ENCODE results near the gene GLT8D2. TPM values are rescaled to one million over a fixed set of nuclear protein-coding genes. Genes with fewer than 3 reads are reported as not detected.
A peak's percentile ranks its signal among the peaks of the same experiment; 100 is the strongest.

GLT8D2 gene
- total and polyA plus RNA-seq, 2 of the 13 experiments (the other 11 are each of a cell fraction or from before 2014, with no cell fraction given) = not detected

DNA sequence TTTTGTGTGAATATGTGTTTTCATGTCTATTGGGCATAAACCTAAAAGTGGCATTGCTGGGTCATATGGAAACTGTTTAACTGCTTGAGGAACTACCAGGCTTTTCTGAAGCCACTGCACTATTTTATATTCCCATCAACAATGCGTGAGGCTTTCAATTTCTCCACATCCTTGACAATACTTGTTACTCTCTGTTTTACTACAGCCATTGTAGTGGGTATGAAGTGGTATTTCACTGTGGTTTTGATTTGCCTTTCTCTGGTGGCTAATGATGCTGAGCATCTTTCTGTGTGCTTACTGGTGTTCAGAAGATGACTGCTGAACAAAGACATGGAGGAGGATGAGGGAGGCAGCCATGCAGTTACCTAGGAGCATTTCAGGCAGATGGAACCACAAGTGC is 97.5 kb downstream of the GLT8D2 start:
- intact Hi-C loops (cut with micrococcal nuclease; ENCODE audit: unreplicated experiment) (no loop called here), in situ Hi-C loops (cut with HindIII; ENCODE audit: extremely low pct_ligation_motif_present, low pct_unique_long_range_greater_than_20kb) (no loop called here)
- H3K27ac ChIP-seq (ENCODE audit: extremely low read length, insufficient read depth, low read length) = no peak overlapping the region
- peaks cover 29% of the 10 kb centered on the region for H3K4me1 ChIP-seq (ENCODE audit: insufficient read depth, low read length)
- H3K9ac ChIP-seq (ENCODE audit: insufficient read depth, low read depth, low read length) = no peak overlapping the region
- no peak for DNase-seq (ENCODE audit: low spot score)
- peaks cover 23% of the 10 kb centered on the region for H3K79me2 ChIP-seq (ENCODE audit: insufficient read depth, low read length)
- no TSS peak for BruUV-seq (replicated peaks)
- no peak overlapping the region for H3K4me3 ChIP-seq (replicated peaks in 1 of 3; ENCODE audit: insufficient read depth in 1 of 3, low read depth in 2 of 3, low read length in 3 of 3)
- H3K4me2 ChIP-seq (ENCODE audit: low read depth, low read length) = no peak overlapping the region
- ChIA-PET POLR2A (interaction anchor here (6.2 kb wide), 1 partner anchor 14 kb away, joined by 118 read pairs; the partner anchor contains the start of gene TDG), CTCF (ENCODE audit: low intra/inter-chr PET ratio, low total read pairs) (no interaction called here)
- H4K20me1 ChIP-seq (ENCODE audit: insufficient read depth, low read length) = no peaks in the 10 kb centered on the region
- no peak for FAIRE-seq
- no peak for ATAC-seq
- peaks cover 6 to 45% of the 10 kb centered on the region in 2 experiments for H3K36me3 ChIP-seq (replicated peaks in 1 of 2; ENCODE audit: control insufficient read depth in 1 of 2, insufficient read depth in 2 of 2, low read length in 2 of 2)
- H3K9me3 ChIP-seq (ENCODE audit: low read length) = no peaks in the 10 kb centered on the region
- WGBS (ENCODE audit: low lambda C conversion rate) = 100% methylated on average over 1 of the region's 1 CpG
- no peak overlapping the region for H2AFZ ChIP-seq (ENCODE audit: low read length)
- no peak for TF ChIP-seq ZKSCAN5 (CRISPR knock-in tag; IDR thresholded peaks at IDR 0.05)
- TF ChIP-seq EP300 (IDR thresholded peaks at IDR 0.05; ENCODE audit: low read depth in 2 of 2, low read length in 2 of 2) = no peak
- no peak for TF ChIP-seq EP300 (CRISPR knock-in tag; IDR thresholded peaks at IDR 0.05; ENCODE audit: borderline replicate concordance)
- no peak for TF ChIP-seq ZNF766 (CRISPR knock-in tag; IDR thresholded peaks at IDR 0.05; ENCODE audit: borderline replicate concordance)
- no peak for TF ChIP-seq KLF9 (CRISPR knock-in tag; IDR thresholded peaks at IDR 0.05; ENCODE audit: low read depth)
- H3K27me3 ChIP-seq (ENCODE audit: control insufficient read depth in 1 of 2, insufficient read depth in 2 of 2, low read length in 2 of 2) = no peaks in the 10 kb centered on the region; a peak in 1 of 5 replicates

GRCh38 chr12:103948746-103949406 is 101.1 kb downstream of the GLT8D2 start:
- no peaks in the 10 kb centered on the region for H3K79me2 ChIP-seq (ENCODE audit: insufficient read depth, low read length)
- CTCF ChIA-PET (ENCODE audit: low intra/inter-chr PET ratio, low total read pairs) = no interaction called here
- intact Hi-C loops (cut with micrococcal nuclease; ENCODE audit: unreplicated experiment) (no loop called here), in situ Hi-C loops (cut with HindIII; ENCODE audit: extremely low pct_ligation_motif_present, low pct_unique_long_range_greater_than_20kb) (no loop called here)
- no peaks in the 10 kb centered on the region; the same call in 1 of the 2 replicates for H4K20me1 ChIP-seq (ENCODE audit: insufficient read depth, low read length)
- no peak overlapping the region for H3K27ac ChIP-seq (ENCODE audit: extremely low read length, insufficient read depth, low read length)
- no peak overlapping the region for H3K4me2 ChIP-seq (ENCODE audit: low read depth, low read length)
- ATAC-seq (no peak), DNase-seq (ENCODE audit: low spot score) (no peak), FAIRE-seq (no peak)
- H3K9me3 ChIP-seq (ENCODE audit: low read length) = no peaks in the 10 kb centered on the region
- H3K4me1 ChIP-seq (ENCODE audit: insufficient read depth, low read length) = peaks cover 8% of the 10 kb centered on the region; the same call in 1 of the 2 replicates
- POLR2A ChIA-PET = interaction anchor here (1.6 to 1.7 kb wide), 2 partner anchors 17 to 19 kb away, joined by 6 to 7 read pairs; partner anchors contain the start of genes HSP90B1 and TDG
- WGBS (ENCODE audit: low lambda C conversion rate) = 87% methylated on average over 10 of the region's 13 CpGs
- H3K27me3 ChIP-seq (ENCODE audit: control insufficient read depth in 1 of 2, insufficient read depth in 2 of 2, low read length in 2 of 2) = no peaks in the 10 kb centered on the region
- no TSS peak for BruUV-seq (replicated peaks)
- TF ChIP-seq SAFB2 (CRISPR knock-in tag; IDR thresholded peaks at IDR 0.05; ENCODE audit: borderline replicate concordance, low read depth) = no peak
- TF ChIP-seq POLR2G (IDR thresholded peaks at IDR 0.05; ENCODE audit: low read depth, low read length) = peak; percentile 65
- TF ChIP-seq RBM22 (optimal IDR thresholded peaks at IDR 0.05; ENCODE audit: low read length) = peak; percentile 88
- TF ChIP-seq POLR2A (IDR thresholded peaks at IDR 0.05; ENCODE audit: insufficient read depth in 1 of 2, low read depth in 2 of 2, low read length in 2 of 2) = peak; percentile 28 to 36; a peak in 1 of 4 replicates
- H2AFZ ChIP-seq (ENCODE audit: low read length) = no peak overlapping the region
- peaks cover 15 to 76% of the 10 kb centered on the region in 2 experiments for H3K36me3 ChIP-seq (replicated peaks in 1 of 2; ENCODE audit: control insufficient read depth in 1 of 2, insufficient read depth in 2 of 2, low read length in 2 of 2)
- H3K4me3 ChIP-seq (replicated peaks in 1 of 3; ENCODE audit: insufficient read depth in 1 of 3, low read depth in 2 of 3, low read length in 3 of 3) = no peak overlapping the region
- H3K9ac ChIP-seq (ENCODE audit: insufficient read depth, low read depth, low read length) = no peak overlapping the region
